ENCODE results near the gene JMJD6. TPM values are rescaled to one million over a fixed set of nuclear protein-coding genes. Genes with fewer than 3 reads are reported as not detected.

Gene JMJD6
- total RNA-seq, 2 experiments from 2014 or later: 77.9 to 80.3 TPM

DNA sequence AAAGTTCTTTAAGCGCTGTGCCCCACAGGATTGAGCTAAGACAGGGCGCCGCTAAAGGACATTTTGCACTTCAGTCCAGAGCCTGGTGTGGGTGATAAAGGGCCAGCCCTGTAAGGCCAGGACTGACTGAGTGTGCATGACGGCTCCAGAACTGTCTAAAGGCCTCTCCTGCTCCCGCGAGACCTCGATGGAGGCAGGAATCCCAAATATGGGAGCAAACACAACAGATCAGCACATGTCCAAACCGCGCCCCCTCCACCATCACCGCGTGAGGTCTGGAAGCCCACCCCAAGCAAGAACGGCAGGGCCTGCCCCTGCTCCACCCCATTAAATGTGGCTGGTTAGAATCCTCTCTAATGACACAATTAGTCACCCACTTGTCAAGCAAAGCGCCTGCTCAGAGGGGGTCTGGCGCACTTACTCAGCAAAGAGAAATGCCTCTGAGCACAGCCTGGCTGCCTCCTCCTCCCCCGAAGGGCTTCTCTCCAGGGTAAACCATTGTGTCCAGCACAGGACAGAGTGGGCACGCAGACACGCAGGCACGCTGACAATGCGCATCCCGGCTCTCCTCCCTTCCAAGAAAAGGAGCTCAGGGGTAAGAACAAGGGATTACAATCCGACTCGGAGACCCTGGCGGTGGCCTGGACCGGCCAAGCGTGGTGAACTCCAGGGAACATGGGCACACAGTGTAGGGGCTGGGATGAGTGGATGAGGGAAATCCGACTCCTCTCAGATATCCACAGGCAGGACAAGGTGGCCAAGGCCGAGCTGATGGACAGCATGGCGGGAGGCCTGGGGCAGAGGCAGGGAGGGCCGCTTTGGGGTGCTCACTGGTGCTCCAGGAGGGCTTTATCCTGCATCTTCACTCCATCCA, 17.1 kb downstream of the JMJD6 start:
- H3K36me3 Mint-ChIP-seq (ENCODE audit: low read depth): peaks cover 13% of the 10 kb centered on the region
- DNase-seq: no peak
- peak overlapping the region; percentile 70 for H3K4me3 Mint-ChIP-seq
- intact Hi-C loops (cut with micrococcal nuclease): no loop called here
- no peaks in the 10 kb centered on the region for H3K9me3 Mint-ChIP-seq
- ATAC-seq: no peak
- no peak for TF ChIP-seq CTCF (IDR thresholded peaks at IDR 0.05)
- no peak overlapping the region for H3K27ac Mint-ChIP-seq
- ChIA-PET POLR2A (interaction anchor here (1.0 to 2.2 kb wide), 3 partner anchors 13 to 152 kb away, joined by 3 to 7 read pairs (median 3); no protein-coding TSS in a partner anchor), CTCF (interaction anchor here (0.9 to 1.8 kb wide), 6 partner anchors 8 to 377 kb away, joined by 3 to 6 read pairs (median 3); no protein-coding TSS in a partner anchor)
- H3K4me1 Mint-ChIP-seq (ENCODE audit: low read depth): peaks cover 28% of the 10 kb centered on the region
- no peaks in the 10 kb centered on the region for H3K27me3 Mint-ChIP-seq

- TF ChIP-seq CTCF (IDR thresholded peaks at IDR 0.05): no peak
- Mint-ChIP-seq H3K36me3 (ENCODE audit: low read depth) (peaks cover 2% of the 10 kb centered on the region), H3K9me3 (no peaks in the 10 kb centered on the region), H3K27ac (no peak overlapping the region), H3K27me3 (no peaks in the 10 kb centered on the region), H3K4me3 (no peak overlapping the region), H3K4me1 (ENCODE audit: low read depth) (peaks cover 17% of the 10 kb centered on the region)
- no peak for ATAC-seq
- no peak for DNase-seq
- intact Hi-C loops (cut with micrococcal nuclease): no loop called here
- ChIA-PET CTCF (interaction anchor here (0.8 to 1.2 kb wide), 4 partner anchors 9 to 150 kb away, joined by 3 read pairs; no protein-coding TSS in a partner anchor), POLR2A (interaction anchor here (0.7 to 2.2 kb wide), 2 partner anchors 14 to 147 kb away, joined by 3 to 7 read pairs; no protein-coding TSS in a partner anchor)
These were observed 18.2 kb downstream of the JMJD6 start for GRCh38 chr17:76707985-76708807.

DNA sequence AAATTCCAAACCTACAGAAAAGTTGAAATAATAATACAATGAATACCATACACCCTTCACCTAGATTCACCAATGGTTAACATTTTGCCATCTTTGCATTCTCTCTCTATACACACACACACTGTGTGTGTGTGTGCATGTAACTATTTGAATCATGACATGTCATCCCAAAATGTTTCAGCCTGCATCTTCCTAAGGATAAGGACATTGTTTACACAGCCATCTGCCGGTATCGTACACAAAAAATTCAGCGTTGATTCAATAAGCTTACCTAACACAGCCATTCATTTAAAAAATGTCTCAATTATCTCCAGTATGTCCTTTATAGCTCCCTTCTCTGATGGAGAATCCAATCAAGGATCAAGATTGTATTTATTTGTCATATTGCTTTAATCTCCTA, 19.6 kb downstream of the JMJD6 start:
- no peak overlapping the region for H3K4me3 Mint-ChIP-seq

GRCh38 chr17:76704805-76705204, 21.6 kb downstream of the JMJD6 start:
- no peak for TF ChIP-seq CTCF (IDR thresholded peaks at IDR 0.05)
- Mint-ChIP-seq H3K36me3 (ENCODE audit: low read depth) (no peaks in the 10 kb centered on the region), H3K27ac (no peak overlapping the region), H3K9me3 (no peaks in the 10 kb centered on the region), H3K27me3 (no peaks in the 10 kb centered on the region), H3K4me3 (no peak overlapping the region), H3K4me1 (ENCODE audit: low read depth) (peaks cover 4% of the 10 kb centered on the region)
- intact Hi-C loops (cut with micrococcal nuclease): no loop called here
- ChIA-PET CTCF (interaction anchor here (1.0 to 2.8 kb wide), 4 partner anchors 8 to 80 kb away, joined by 3 to 10 read pairs (median 6); no protein-coding TSS in a partner anchor), POLR2A (interaction anchor here (0.7 kb wide), 1 partner anchor 12 kb away, joined by 3 read pairs; no protein-coding TSS in a partner anchor)
- ATAC-seq (no peak), DNase-seq (no peak)

More for the DNA sequence above, 19.6 kb downstream of the JMJD6 start:
- Mint-ChIP-seq H3K27me3 (no peaks in the 10 kb centered on the region), H3K9me3 (no peaks in the 10 kb centered on the region), H3K36me3 (ENCODE audit: low read depth) (no peaks in the 10 kb centered on the region), H3K27ac (no peak overlapping the region), H3K4me1 (ENCODE audit: low read depth) (peaks cover 13% of the 10 kb centered on the region)
- POLR2A ChIA-PET: no interaction called here
- DNase-seq (no peak), ATAC-seq (no peak)
- intact Hi-C loops (cut with micrococcal nuclease): no loop called here
- CTCF ChIA-PET: no interaction called here
- no peak for TF ChIP-seq CTCF (IDR thresholded peaks at IDR 0.05)
